ENCODE measurements around the gene NDUFS8. TPM values are rescaled to one million over a fixed set of nuclear protein-coding genes. Genes with fewer than 3 reads are reported as not detected.
"Not testable (repeated sequence)": the region's sequence is repeated elsewhere in the genome, so short reads cannot be mapped to it uniquely, and the experiment has no call there.

The NDUFS8 gene
- total RNA-seq, result 100 to 1,000 TPM; 105 to 109 TPM

DNA sequence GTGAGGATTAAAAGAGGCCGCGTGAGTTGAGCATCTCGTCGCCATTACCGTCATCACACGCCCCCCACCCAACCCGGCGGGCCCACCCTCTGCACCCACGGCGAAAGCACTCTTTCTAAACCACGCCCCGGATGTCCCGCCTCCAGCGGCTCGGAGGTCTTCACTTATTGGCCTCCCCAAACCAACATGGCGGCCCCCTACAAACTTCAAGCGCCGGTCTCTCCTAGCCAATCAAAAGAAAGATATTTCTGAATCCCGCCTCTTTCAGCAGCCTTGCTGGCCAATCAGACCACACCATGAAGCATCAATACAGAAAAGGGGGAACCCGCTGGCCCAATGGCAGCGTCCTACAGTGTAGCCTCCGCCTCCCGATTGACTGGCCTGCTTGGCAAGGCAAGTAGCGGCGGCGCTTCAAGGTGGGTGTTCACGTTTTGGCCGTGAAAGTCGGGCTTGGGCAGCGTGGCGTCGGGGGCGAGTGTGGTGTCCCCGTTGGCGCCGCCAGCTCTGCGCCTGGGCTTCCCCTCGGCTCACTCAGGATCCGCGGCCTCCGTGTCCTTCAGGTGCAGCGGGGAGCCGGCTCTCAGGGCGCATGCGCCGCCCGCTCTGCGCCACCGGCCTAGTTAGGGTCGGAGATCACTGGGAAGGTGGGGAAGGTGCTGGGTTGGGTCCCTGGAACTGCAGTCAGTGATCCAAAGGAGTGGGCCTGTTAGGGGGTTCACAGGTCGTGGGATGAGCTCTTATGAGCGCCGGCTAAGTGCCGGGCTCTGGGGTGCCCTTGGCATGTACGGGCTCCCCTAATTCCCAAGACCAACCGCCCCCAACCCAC is at the start of gene NDUFS8:
TSS of gene NDUFS8 (plus strand) at position 364 of the 826 bp plus-strand sequence. CDS start 1,471 bp downstream, outside the sequence.
- ChIA-PET POLR2A (interaction anchor here (0.7 to 2.6 kb wide), 6 partner anchors 10 to 28 kb away, joined by 3 to 21 read pairs (median 3); partner anchors contain the start of gene TCIRG1), CTCF (interaction anchor here (0.9 kb wide), 1 partner anchor 241 kb away, joined by 3 read pairs; the partner anchor contains the start of gene C11orf24)
- peak; percentile 99 for DNase-seq
- Mint-ChIP-seq H3K27me3 (no peaks in the 10 kb centered on the region), H3K4me1 (ENCODE audit: low read depth) (peaks cover 16% of the 10 kb centered on the region), H3K9me3 (no peaks in the 10 kb centered on the region), H3K36me3 (ENCODE audit: low read depth) (peaks cover 4% of the 10 kb centered on the region), H3K4me3 (peak within 1 kb of the TSS; percentile 90), H3K27ac (peak within 1 kb of the TSS; percentile 95)
- peak; percentile 96 for ATAC-seq
- intact Hi-C loops (cut with micrococcal nuclease), result no loop called here
- TF ChIP-seq, protein P1, sequence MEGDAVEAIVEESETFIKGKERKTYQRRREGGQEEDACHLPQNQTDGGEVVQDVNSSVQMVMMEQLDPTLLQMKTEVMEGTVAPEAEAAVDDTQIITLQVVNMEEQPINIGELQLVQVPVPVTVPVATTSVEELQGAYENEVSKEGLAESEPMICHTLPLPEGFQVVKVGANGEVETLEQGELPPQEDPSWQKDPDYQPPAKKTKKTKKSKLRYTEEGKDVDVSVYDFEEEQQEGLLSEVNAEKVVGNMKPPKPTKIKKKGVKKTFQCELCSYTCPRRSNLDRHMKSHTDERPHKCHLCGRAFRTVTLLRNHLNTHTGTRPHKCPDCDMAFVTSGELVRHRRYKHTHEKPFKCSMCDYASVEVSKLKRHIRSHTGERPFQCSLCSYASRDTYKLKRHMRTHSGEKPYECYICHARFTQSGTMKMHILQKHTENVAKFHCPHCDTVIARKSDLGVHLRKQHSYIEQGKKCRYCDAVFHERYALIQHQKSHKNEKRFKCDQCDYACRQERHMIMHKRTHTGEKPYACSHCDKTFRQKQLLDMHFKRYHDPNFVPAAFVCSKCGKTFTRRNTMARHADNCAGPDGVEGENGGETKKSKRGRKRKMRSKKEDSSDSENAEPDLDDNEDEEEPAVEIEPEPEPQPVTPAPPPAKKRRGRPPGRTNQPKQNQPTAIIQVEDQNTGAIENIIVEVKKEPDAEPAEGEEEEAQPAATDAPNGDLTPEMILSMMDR (IDR thresholded peaks at IDR 0.05), result no peak

DNA sequence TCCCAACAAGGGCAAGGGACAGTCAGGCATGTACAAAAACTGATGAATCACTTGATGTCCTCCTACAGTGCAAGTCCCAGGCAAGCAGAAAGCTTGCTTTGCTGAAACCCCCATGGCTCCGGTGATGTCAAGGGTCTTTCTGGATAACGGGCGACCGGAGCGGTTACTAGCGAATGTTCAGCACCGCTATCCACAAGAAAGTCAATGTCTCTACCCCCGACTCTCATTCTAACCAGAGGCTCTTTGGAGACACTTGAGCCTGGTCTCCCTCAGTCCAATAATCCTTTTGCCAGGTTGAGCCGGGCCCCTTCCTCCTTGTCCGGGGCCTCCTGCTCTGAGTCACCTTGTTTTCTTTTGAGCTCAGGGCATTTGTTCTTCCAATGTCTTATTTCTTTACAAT is 49.3 kb upstream of the NDUFS8 start:
- H3K36me3 Mint-ChIP-seq (ENCODE audit: low read depth); H3K4me3 Mint-ChIP-seq; intact Hi-C loops (cut with micrococcal nuclease); ATAC-seq; H3K4me1 Mint-ChIP-seq (ENCODE audit: low read depth); H3K9me3 Mint-ChIP-seq; H3K27me3 Mint-ChIP-seq; H3K27ac Mint-ChIP-seq; POLR2A ChIA-PET; DNase-seq: not testable (repeated sequence)
- CTCF ChIA-PET, result interaction anchor here (1.5 kb wide), 1 partner anchor 26 kb away, joined by 7 read pairs; no protein-coding TSS in a partner anchor

DNA sequence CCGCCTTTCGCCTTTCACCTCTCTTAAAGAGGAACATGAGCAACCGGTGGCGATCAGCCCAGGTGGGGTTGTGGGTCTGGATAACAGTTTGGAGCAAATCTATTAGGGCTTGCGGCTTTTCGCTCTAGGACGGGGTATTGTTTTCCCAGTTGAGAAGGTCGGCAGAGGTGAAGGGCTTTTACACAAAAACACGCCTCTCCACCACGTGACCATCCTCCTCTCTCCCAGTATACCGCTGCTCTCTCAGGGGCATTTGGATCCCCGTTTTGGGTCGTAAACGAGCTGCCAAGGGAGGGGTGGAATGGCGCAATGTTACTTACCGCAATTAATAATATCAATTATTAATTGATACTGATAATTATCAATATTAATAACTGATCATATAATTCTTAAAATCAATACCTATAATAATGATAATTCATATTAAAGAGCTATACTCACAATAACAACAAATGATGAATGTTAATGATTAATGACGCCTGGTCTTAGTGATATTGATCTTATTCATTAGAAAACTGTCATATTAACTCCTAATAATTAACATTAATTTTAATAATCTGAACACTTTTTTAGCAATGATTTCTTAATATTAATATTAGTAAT is 48.1 kb upstream of the NDUFS8 start:
- H3K9me3 Mint-ChIP-seq; H3K4me1 Mint-ChIP-seq (ENCODE audit: low read depth); H3K4me3 Mint-ChIP-seq; DNase-seq; ATAC-seq; H3K27me3 Mint-ChIP-seq; CTCF ChIA-PET; POLR2A ChIA-PET; intact Hi-C loops (cut with micrococcal nuclease); H3K27ac Mint-ChIP-seq; H3K36me3 Mint-ChIP-seq (ENCODE audit: low read depth): not testable (repeated sequence)

DNA sequence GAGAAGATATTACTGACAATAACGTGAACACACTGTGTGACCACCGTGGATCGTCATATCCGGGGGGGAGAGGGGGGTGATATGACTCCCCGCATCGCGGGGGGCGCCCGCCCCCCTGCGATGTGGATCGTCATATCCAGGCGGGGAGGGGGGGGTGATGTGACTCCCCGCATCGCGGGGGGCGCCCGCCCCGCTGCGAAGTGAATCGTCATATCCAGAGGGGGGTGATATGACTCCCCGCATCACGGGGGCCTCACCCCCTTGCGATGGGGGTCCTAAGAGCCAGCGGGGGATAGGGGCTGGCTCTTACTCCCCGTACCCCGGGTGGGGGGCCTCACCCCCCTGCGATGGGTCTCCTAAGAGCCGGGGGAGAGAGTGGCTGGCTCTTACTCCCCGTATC is 46.5 kb upstream of the NDUFS8 start:
- Mint-ChIP-seq H3K4me3 (no peak overlapping the region), H3K27me3 (no peaks in the 10 kb centered on the region), H3K36me3 (ENCODE audit: low read depth) (no peaks in the 10 kb centered on the region), H3K9me3 (no peaks in the 10 kb centered on the region), H3K27ac (no peak overlapping the region), H3K4me1 (ENCODE audit: low read depth) (peaks cover under 1% of the 10 kb centered on the region)
- DNase-seq (no peak), ATAC-seq (no peak)
- CTCF ChIA-PET, result no interaction called here
- POLR2A ChIA-PET, result no interaction called here
- TF ChIP-seq, protein P1 (IDR thresholded peaks at IDR 0.05), result no peak
- intact Hi-C loops (cut with micrococcal nuclease), result no loop called here

DNA sequence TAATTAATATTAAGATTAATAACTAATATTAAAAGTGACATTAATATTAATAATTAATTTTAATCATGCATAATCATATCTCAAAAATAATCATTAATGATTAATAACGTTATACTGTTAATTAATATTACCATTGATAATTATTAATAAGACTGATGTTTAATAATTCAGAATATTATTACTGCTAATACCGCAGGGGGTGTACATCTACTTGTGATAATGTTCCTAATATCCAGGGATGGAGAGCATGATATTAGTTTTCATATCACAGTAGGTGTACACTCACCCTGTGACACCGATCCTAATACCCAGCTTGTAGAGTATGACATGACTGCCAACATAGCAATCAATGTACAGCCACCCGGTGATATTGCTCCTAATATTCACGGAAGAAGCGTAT is 45.2 kb upstream of the NDUFS8 start:
- H3K4me3 Mint-ChIP-seq; DNase-seq; POLR2A ChIA-PET; ATAC-seq; intact Hi-C loops (cut with micrococcal nuclease); H3K27ac Mint-ChIP-seq; H3K4me1 Mint-ChIP-seq (ENCODE audit: low read depth); H3K27me3 Mint-ChIP-seq; H3K36me3 Mint-ChIP-seq (ENCODE audit: low read depth); CTCF ChIA-PET; H3K9me3 Mint-ChIP-seq: not testable (repeated sequence)

DNA sequence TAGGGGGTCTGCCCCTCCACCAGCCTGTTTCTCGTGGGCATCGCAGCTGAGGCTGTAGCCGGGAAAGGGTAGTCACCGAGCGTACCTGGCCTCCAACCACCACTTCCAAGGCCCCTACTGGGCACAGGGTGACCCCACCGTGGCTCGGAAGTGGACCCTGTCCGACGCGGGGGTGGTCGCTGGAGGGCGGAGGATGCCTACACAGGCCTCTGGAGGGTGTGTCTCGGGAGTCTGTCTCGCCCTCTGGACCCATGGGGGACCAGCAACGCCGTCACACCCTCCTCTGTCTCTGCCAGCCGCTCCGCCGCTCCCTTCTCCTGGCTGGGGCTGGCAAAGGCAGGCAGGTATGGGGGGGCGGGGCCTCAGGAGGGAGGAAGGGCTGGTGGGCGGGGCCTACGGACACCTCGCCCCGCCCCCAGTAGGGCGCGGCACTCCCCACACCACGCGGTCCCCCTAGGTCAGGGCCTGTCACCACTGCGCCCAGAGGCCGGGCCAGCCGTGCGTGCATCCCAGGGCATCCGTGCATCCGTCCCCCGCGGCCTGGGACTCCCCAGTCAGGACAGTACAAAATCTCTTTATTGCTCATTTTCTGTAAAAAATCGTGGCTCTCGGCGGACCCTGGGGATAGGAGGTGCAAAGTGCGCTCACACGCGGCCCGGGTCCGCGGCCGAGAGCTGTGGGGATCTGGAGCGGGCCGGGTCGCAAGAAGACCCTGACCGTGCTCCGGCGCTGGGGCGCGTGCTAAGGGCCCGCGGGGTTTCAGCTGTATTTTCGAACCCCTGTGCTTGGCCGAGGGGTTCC is 39.7 kb upstream of the NDUFS8 start:
- not testable (repeated sequence) for DNase-seq

DNA sequence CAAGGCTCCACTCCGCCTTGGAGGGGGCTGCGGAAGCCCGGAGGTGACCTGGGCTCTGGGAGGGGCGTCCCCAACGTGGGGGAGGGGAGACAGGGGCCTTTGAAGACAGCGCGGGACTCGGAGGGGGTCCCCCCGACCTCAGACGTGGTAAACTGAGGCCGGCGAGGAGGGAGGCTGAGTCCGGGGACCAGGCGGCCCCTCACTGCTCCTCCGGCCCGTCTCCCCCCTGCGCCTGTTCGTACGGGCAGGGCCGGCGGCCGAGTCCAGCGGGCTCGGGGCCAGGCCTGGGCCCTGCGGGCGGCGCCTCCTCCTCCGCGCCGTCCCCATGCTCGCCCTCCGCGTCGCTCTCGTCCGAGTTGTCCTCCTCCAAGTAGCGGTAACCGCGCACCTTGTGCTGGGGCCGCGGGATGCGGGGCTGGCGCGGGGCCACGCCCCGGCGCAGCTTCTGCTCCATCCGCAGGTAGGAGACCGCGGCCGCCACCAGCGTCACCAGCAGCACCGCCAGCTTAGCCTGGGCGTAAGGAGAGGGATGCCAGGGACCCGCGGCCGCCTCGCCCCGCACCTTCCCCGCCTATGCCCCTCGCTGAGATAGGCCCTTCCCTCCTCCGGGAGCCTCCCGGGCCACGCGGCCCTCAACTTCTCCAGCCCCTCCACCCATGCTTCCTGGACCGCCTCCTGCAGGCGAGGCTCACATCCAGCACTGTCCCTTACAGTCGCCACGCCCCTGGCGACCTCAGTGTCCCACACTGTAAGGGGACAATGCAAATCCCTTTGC is 38.9 kb upstream of the NDUFS8 start:
- CTCF ChIA-PET; H3K36me3 Mint-ChIP-seq (ENCODE audit: low read depth); POLR2A ChIA-PET; ATAC-seq; H3K4me1 Mint-ChIP-seq (ENCODE audit: low read depth); H3K27me3 Mint-ChIP-seq; DNase-seq; H3K4me3 Mint-ChIP-seq; H3K27ac Mint-ChIP-seq; intact Hi-C loops (cut with micrococcal nuclease); H3K9me3 Mint-ChIP-seq: not testable (repeated sequence)

More for the DNA sequence above, 39.7 kb upstream of the NDUFS8 start:
- POLR2A ChIA-PET; H3K27ac Mint-ChIP-seq; H3K4me3 Mint-ChIP-seq; H3K27me3 Mint-ChIP-seq; ATAC-seq; H3K9me3 Mint-ChIP-seq; H3K36me3 Mint-ChIP-seq (ENCODE audit: low read depth); H3K4me1 Mint-ChIP-seq (ENCODE audit: low read depth); intact Hi-C loops (cut with micrococcal nuclease); CTCF ChIA-PET: not testable (repeated sequence)

Measured in activated CD8-positive, alpha-beta T cell treated with anti-CD3 and anti-CD28 coated beads for 36 hours (primary cell).